Mucosa of gallbladder (tissue), 1 donor: ENCODE data around the gene TOPBP1. TPM values are rescaled to one million over a fixed set of nuclear protein-coding genes. Genes with fewer than 3 reads are reported as not detected.
"Not testable (repeated sequence)": the region's sequence is repeated elsewhere in the genome, so short reads cannot be mapped to it uniquely, and the experiment has no call there.

Experiments
- DNase-seq: peaks from one replicate; pipeline ENCODE4 v3.0.0-alpha.2; 2020; ENCODE audit warnings: low spot score
- total RNA-seq: library from RNA; stranded (reverse); gene quantifications from one replicate; pipeline ENCODE4 v1.2.1, GENCODE V29; 2021
- donor health status: DM: no; HTN: no; CAD: no.

The TOPBP1 gene
- total RNA-seq, 1 donor from 2014 or later, result 15.5 TPM

DNA sequence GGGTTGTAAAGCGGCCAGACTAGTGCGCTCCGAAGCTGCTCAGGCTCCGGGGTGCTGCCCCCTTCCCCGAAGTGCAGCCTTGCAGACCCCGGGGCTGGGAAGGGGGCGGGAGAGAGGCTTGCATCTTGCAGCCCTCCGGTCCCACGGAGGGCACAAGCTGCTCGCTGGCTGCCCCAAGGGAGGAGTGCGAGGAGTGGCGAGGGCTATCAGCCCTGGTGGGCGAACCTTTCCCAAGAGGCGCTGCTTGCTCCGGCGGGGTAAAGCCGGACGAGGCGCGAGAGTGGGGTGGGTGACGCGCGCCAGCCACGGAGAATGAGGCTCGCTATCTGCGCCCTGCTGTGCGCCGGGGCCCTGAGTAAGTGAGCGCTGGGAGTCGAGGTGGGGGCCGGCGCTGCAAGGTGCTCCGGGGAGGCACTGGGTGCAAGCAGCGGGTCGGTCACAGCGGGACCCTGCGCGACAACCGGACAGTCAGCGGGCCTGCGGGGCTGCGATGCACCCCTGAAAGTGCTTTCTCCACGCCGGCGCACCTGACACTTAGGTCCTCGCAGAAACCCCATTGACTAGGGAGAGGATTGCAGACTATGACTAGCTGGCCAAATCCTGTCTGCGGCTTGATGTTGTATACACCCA lies 12.7 kb upstream of the TOPBP1 start:
- no peak for DNase-seq

DNA sequence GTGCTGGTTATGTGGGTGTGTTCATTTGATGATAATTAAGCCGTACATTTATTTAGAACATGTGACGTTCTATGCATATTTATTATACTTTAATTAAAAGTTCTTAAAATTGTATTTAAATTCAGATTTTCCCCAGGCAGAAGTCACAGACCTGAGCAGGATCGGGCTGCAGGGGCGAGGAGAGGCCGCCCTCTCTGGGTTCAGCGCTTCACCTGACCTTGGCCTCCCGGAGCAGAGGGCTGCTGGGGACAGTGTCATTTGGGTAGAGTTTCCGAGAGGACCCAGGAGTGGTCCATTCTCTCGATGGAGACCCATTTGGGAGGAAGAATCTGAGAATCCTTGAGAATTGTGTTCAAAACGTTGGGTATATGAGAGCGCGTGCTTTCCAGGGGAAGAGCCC lies 12.0 kb upstream of the TOPBP1 start:
- DNase-seq, result no peak

GRCh38 chr3:133672461-133672860 lies 10.7 kb upstream of the TOPBP1 start:
- DNase-seq, result no peak

DNA sequence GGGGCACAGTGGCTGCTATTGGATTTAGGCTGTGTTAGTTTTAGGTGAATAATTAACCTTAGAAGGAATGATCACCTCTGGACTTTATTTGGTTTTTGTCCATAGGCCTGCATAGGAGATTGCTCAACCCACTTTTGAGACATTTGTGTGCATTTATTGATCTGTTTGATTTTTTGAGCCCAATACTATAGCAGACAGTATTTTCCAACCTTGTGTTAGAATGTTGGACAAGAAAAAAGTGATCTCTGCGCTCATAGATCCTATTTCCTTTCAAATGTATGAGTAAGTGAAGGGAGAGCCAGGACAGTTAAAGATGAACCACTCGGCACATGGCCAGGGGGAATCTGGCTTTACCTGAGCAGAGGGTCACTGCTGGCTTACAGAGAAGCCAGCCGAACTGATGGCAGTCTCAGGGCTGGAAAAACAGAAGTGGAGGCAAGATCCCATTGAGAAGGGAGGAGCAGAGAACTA lies 8.8 kb upstream of the TOPBP1 start:
- DNase-seq, result no peak

DNA sequence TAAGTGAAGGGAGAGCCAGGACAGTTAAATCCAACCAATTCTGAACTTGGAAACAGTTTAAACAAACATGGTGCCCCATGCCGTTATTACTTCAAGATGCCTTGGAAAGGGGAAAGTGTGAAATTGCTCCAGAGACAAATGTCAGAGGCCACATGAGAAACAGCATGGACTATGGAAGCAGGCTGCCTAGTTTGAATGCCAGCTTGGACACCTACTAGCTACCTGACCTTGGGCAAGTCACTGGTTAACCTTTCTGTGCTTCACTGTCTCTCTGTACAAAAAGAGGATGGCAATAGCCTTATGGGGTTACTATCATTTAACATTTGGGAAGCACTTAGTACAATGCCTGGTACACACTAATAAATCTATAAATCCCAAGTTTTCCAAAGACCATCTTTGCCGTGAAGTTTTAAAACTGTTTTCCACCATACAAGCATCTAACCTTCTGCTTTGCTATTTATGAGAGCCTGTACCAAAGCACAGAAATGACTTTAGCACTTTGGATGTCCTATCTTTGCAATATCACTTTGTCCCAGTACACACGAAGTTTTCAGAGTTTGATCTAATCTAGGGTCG lies 8.3 kb upstream of the TOPBP1 start:
- DNase-seq, result no peak

- DNase-seq, result no peak
Measured at GRCh38 chr3:133667118-133667517, 5.4 kb upstream of the TOPBP1 start.

DNA sequence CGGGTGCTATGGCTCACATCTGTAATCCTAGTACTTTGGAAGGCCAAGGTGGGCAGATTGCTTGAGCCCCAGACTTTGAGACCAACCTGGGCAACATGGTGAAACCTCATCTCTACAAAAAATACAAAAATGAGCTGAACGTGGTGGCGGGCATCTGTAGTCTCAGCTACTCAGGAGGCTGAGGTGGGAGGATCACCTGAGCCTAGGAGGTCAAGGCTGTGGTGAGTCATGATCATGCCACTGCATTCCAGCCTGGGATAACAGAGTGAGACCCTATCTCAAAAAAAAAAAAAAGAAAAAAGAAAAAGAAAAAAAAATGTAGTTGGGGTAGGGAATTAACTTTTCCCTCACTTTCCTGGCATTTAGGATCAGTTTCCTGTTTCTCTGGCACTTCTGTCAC lies 3.4 kb upstream of the TOPBP1 start:
- DNase-seq, result not testable (repeated sequence)

DNA sequence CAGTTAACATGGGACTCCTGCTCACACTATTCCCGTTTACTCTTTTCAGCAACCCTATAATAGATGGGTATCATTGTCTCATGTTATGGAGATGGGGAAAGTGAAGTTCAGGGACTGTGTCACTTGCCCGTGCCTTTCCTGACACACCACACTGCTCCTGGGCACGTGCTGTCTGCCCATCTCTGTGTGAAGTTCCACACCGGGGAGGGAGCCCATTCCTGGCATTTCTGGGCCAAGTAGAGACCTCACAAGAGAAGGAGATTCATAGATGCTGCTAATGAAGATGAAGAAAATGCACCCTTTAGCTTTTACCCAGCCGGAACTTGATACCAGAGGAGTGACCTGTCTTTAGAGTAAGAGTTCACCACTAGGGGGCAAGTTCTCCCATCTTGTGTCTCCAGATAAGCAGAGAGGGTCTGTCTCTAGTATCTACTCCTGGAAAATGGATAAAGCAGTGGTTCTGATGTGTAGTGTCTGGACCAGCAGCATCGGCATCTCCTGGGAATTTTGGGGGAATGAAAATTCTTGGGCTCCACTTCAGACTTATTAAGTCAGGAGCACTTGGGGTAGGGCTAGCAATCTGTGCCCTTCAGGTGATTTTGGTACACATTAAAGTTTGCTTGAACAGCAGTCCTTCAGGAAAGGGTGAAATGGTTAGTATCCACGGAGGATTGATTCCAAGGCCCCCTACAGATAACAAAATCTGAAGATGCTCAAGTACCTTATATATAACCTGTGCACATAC lies 2.0 kb upstream of the TOPBP1 start:
- DNase-seq, result no peak

- no peak for DNase-seq
Measured at GRCh38 chr3:133662278-133662651, 524 bp upstream of the TOPBP1 start.

- DNase-seq, result no peak
Measured at GRCh38 chr3:133659806-133660205, 1.9 kb downstream of the TOPBP1 start.

DNA sequence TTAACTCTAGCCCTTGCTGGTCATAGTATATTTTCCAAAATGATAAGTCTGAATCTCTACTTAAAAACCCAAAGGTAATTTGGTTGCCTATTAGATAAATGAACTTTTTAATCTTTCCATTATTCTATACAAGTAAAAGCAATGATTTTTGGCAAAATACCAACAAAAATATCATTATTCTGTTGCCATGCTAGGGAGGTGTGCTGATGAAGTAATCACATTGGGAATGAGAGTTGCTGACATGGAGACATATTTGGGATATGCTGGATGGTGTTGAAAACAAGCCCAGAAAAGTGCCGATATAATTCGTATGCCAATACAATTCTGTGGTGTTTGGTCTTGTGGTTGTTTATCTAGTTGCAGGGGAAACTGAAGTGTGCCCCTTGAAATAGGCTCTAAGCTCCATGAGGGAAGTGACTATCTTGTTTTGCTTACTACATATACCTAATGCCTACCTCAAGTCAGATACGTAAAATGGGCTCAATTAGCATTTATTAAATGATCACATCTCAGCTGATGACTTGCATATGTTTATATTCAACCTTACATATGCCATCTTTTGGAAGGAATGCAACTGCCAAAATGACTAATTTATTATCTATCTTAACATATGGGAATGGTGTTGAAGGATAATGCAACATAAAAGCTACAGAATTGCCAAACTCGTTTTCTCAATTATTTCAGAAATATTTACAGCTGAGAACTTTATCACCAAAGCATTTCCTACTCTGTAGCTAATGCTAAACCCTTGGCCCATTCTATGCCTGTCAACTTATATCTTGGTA lies 5.8 kb downstream of the TOPBP1 start:
- DNase-seq, result no peak

- DNase-seq, result no peak
Measured at GRCh38 chr3:133649486-133650068, 12.2 kb downstream of the TOPBP1 start.

DNA sequence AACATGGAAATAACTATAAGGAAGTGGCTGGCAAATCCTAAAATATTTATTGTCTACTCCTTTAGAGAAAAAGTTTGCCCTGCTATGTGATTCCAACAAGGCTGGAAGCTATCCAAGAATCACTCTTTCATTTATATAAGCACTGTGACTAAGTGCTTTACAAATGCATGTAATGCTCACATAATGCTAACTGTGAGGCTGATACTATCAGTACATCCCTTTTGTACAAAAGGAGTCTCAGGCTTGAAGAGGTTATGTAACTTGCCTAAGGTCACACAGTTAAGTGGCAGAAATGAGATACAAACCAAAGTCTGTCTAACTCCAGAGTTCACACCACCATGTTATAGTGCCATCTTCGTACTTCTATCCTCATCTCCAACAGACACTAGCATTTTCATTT lies 17.0 kb downstream of the TOPBP1 start:
- DNase-seq, result no peak

- DNase-seq, result no peak
Measured at GRCh38 chr3:133643611-133644010, 18.1 kb downstream of the TOPBP1 start.

- DNase-seq, result no peak
Measured at GRCh38 chr3:133641254-133641653, 20.5 kb downstream of the TOPBP1 start.

- no peak for DNase-seq
Measured at GRCh38 chr3:133633439-133633838, 28.3 kb downstream of the TOPBP1 start.

DNA sequence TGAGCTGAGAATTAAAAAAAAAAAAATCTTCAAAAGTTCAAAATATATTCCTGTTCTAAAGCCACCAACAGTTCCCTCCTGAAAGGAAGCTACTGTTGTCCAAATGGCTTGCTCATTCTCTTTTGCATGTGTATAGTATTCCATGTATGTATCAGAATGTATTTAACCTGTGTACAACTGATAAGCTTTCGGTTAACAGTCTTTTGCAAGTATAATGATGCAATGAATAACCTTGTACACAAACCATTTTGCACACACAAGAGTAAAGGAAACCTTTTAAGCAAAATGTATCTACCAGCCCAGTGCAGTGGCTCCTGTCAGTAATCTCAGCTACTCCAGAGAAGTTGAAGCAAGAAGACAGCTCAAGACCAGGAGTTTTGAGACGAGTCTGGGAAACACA lies 32.6 kb downstream of the TOPBP1 start:
- no peak for DNase-seq

GRCh38 chr3:133627789-133628188 lies 34.0 kb downstream of the TOPBP1 start:
- no peak for DNase-seq

GRCh38 chr3:133620066-133620784 lies 41.5 kb downstream of the TOPBP1 start:
- no peak for DNase-seq

GRCh38 chr3:133611534-133611933 lies 50.2 kb downstream of the TOPBP1 start:
- DNase-seq, result no peak

- DNase-seq, result no peak
Measured at GRCh38 chr3:133610031-133610430, 51.7 kb downstream of the TOPBP1 start.
